ENCODE measurements around the gene CSDE1.

DNA sequence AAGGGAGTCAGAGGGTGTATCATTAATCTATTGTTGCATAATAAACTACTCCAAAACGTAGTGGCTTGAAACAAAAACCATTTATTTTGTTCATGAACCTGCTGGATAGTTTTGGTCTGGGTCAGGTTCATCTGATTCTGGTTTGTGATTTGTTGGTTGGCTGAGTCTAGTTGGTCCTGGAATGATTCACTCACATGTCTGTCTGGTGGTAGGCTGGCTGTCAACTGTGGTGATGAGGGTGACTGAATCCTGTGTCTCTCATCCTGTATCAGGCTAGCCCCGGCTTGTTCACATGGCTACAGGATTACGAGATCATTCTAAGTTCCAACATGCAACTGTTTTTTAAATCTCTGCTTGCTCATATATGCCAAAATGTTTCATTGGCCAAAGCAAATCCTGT is 45.2 kb upstream of the CSDE1 start:
- TF ChIP-seq, protein P1, sequence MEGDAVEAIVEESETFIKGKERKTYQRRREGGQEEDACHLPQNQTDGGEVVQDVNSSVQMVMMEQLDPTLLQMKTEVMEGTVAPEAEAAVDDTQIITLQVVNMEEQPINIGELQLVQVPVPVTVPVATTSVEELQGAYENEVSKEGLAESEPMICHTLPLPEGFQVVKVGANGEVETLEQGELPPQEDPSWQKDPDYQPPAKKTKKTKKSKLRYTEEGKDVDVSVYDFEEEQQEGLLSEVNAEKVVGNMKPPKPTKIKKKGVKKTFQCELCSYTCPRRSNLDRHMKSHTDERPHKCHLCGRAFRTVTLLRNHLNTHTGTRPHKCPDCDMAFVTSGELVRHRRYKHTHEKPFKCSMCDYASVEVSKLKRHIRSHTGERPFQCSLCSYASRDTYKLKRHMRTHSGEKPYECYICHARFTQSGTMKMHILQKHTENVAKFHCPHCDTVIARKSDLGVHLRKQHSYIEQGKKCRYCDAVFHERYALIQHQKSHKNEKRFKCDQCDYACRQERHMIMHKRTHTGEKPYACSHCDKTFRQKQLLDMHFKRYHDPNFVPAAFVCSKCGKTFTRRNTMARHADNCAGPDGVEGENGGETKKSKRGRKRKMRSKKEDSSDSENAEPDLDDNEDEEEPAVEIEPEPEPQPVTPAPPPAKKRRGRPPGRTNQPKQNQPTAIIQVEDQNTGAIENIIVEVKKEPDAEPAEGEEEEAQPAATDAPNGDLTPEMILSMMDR (conservative IDR thresholded peaks at IDR 0.05 in 1 of 2, IDR thresholded peaks at IDR 0.05 in 1 of 2; ENCODE audit: low read depth in 1 of 2, low read length in 2 of 2): no peak
- no peak for TF ChIP-seq EZH2 (IDR thresholded peaks at IDR 0.05; ENCODE audit: low read length, missing control alignments)

Measured in fibroblast of lung (primary cell).